ENCODE measurements around the gene RAX2. TPM values are rescaled to one million over a fixed set of nuclear protein-coding genes. Genes with fewer than 3 reads are reported as not detected.

The RAX2 gene
- total RNA-seq: not detected
- not detected for polyA plus RNA-seq (ENCODE audit: insufficient read depth, low read depth, low replicate concordance)
- long read RNA-seq, donor 1: 0 reads
- long read RNA-seq, donor 2: 0 reads
- long read RNA-seq, donor 3: 0 reads
- long read RNA-seq, donor 4: 0 reads
- long read RNA-seq, donor 5: 0 reads
- long read RNA-seq, donor 6: 0 reads
- long read RNA-seq, donor 7: 0 reads
- long read RNA-seq, donor 8: 0 reads
- long read RNA-seq, donor 9: 0 reads
- long read RNA-seq, donor 10: 0 reads

DNA sequence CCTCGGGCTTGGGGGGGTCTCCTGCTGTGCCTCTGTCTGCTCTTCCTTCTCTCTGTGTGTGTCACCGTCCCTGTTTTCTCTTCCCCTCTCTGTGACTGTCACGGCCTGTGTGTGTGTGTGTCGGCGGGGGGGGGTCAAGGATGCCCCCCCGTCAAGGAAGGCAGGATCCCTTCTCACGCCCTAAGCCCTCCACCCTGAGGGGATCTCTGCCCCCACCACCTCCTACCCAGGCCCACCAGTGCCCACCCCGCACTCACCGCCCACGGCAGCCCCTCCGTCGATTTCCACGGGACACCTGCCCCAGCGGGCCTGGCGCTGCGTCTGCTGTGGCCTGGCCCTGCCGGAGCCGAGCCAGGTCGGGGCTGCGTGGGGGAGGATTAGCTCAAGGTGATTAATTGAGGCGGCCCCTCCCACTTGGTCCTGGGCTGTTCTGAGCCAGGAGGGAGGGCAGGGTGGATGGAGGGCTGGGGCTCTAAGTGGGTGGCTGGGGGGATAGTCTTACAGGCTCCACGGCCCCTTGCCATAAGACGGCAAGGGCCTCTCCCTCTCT is at the start of gene RAX2:
Gene RAX2 (minus strand): TSS at position 323 of the 550 bp plus-strand sequence. CDS start 486 bp downstream, outside the sequence.
- H3K9me3 ChIP-seq (ENCODE audit: control insufficient read depth in 2 of 3, insufficient read depth in 1 of 3, low read length in 3 of 3): no peaks in the 10 kb centered on the region
- no peak within 1 kb of the TSS for H3K27ac ChIP-seq (ENCODE audit: low read depth in 2 of 2, low read length in 2 of 2)
- TF ChIP-seq, protein P1, sequence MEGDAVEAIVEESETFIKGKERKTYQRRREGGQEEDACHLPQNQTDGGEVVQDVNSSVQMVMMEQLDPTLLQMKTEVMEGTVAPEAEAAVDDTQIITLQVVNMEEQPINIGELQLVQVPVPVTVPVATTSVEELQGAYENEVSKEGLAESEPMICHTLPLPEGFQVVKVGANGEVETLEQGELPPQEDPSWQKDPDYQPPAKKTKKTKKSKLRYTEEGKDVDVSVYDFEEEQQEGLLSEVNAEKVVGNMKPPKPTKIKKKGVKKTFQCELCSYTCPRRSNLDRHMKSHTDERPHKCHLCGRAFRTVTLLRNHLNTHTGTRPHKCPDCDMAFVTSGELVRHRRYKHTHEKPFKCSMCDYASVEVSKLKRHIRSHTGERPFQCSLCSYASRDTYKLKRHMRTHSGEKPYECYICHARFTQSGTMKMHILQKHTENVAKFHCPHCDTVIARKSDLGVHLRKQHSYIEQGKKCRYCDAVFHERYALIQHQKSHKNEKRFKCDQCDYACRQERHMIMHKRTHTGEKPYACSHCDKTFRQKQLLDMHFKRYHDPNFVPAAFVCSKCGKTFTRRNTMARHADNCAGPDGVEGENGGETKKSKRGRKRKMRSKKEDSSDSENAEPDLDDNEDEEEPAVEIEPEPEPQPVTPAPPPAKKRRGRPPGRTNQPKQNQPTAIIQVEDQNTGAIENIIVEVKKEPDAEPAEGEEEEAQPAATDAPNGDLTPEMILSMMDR (IDR thresholded peaks at IDR 0.05; ENCODE audit: borderline replicate concordance, extremely low read depth, insufficient read depth): no peak
- no peak for FAIRE-seq
- peak in 4 of 5 donors; percentile 74 to 76 (median 75) for DNase-seq
- H3K36me3 ChIP-seq (ENCODE audit: control insufficient read depth in 2 of 3, insufficient read depth in 3 of 3, low read length in 3 of 3): no peaks in the 10 kb centered on the region
- no peaks in the 10 kb centered on the region for H3K27me3 ChIP-seq (ENCODE audit: control insufficient read depth, insufficient read depth, low read length)
- intact Hi-C loops (cut with DNase I): no loop called here
- H3K4me3 ChIP-seq (ENCODE audit: low read length in 3 of 3): no peak within 1 kb of the TSS
- no peak within 1 kb of the TSS for H3K9ac ChIP-seq (ENCODE audit: low read length in 3 of 3)
- H3K4me1 ChIP-seq (ENCODE audit: control insufficient read depth in 2 of 3, insufficient read depth in 2 of 3, low read depth in 1 of 3, low read length in 3 of 3): no peaks in the 10 kb centered on the region

- Histone ChIP-seq H3K36me3 (ENCODE audit: control insufficient read depth in 2 of 3, insufficient read depth in 3 of 3, low read length in 3 of 3) (no peaks in the 10 kb centered on the region), H3K9me3 (ENCODE audit: control insufficient read depth in 2 of 3, insufficient read depth in 1 of 3, low read length in 3 of 3) (no peaks in the 10 kb centered on the region), H3K4me3 (ENCODE audit: low read length in 3 of 3) (no peak overlapping the region), H3K27ac (ENCODE audit: low read depth in 2 of 2, low read length in 2 of 2) (no peak overlapping the region), H3K4me1 (ENCODE audit: control insufficient read depth in 2 of 3, insufficient read depth in 2 of 3, low read depth in 1 of 3, low read length in 3 of 3) (peaks cover 0 to 2% (median 0%) of the 10 kb centered on the region in 3 donors), H3K27me3 (ENCODE audit: control insufficient read depth, insufficient read depth, low read length) (no peaks in the 10 kb centered on the region), H3K9ac (ENCODE audit: low read length in 3 of 3) (no peak overlapping the region)
- DNase-seq: no peak
- FAIRE-seq: no peak
- intact Hi-C loops (cut with DNase I): no loop called here
- TF ChIP-seq, protein P1 (IDR thresholded peaks at IDR 0.05; ENCODE audit: borderline replicate concordance, extremely low read depth, insufficient read depth): no peak
Observed at GRCh38 chr19:3821156-3821555, 49.1 kb upstream of the RAX2 start.

GRCh38 chr19:3819989-3820388 is 48.0 kb upstream of the RAX2 start:
- TF ChIP-seq, protein P1 (IDR thresholded peaks at IDR 0.05; ENCODE audit: borderline replicate concordance, extremely low read depth, insufficient read depth): no peak
- FAIRE-seq: no peak

More at GRCh38 chr19:3819989-3820388, 48.0 kb upstream of the RAX2 start:
- H3K27me3 ChIP-seq (ENCODE audit: control insufficient read depth, insufficient read depth, low read length): no peaks in the 10 kb centered on the region
- H3K4me1 ChIP-seq (ENCODE audit: control insufficient read depth in 2 of 3, insufficient read depth in 2 of 3, low read depth in 1 of 3, low read length in 3 of 3): peaks cover 0 to 2% (median 0%) of the 10 kb centered on the region in 3 donors
- intact Hi-C loops (cut with DNase I): no loop called here
- DNase-seq: no peak
- no peak overlapping the region for H3K9ac ChIP-seq (ENCODE audit: low read length in 3 of 3)
- H3K4me3 ChIP-seq (ENCODE audit: low read length in 3 of 3): no peak overlapping the region
- H3K27ac ChIP-seq (ENCODE audit: low read depth in 2 of 2, low read length in 2 of 2): no peak overlapping the region
- no peaks in the 10 kb centered on the region for H3K36me3 ChIP-seq (ENCODE audit: control insufficient read depth in 2 of 3, insufficient read depth in 3 of 3, low read length in 3 of 3)
- H3K9me3 ChIP-seq (ENCODE audit: control insufficient read depth in 2 of 3, insufficient read depth in 1 of 3, low read length in 3 of 3): no peaks in the 10 kb centered on the region
